Measurements from ENCODE around the gene DCDC2B. TPM values are rescaled to one million over a fixed set of nuclear protein-coding genes. Genes with fewer than 3 reads are reported as not detected.

DCDC2B gene
- total RNA-seq, 4 donors from 2014 or later: not detected

DNA sequence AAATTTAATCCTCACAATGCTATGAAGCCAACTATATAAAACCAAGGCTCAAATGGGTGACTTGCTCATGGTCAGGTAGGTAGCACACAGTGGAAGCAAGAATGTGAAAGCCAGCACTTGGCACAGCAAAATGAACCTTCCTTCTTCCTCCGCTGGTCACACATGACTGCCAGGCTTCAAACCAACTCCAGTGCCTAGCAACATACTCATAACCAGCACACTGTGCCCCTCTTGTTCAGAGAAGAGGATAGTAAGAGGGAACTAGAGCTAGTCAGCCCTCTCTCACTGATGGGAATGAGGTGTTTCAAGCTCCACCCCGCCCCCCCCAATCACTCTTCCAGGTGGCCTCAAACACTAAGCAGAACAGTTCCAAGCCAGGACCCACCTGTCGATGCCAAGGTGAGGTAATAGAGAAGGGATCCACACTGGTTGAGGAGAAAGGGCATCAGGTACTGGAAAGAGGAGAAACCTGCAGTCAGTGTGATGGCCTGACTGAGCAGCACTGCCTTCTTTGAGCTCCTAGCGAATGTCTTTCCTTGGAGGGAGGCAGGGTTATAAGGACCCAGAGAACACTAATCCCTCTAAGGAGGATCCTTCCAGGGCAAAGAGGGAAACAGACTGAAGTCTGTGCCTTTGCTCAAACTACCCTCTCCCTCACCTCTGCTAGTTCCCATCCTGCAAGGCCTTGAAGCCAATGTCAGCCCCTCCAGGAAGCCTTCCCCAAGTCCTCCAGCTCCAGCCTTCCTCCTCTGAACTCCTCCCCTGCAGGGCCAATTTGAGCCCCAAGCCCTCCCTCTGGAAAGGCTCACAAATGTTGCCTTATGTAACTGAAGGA, 12.1 kb downstream of the DCDC2B start:
- TF ChIP-seq, protein P1, sequence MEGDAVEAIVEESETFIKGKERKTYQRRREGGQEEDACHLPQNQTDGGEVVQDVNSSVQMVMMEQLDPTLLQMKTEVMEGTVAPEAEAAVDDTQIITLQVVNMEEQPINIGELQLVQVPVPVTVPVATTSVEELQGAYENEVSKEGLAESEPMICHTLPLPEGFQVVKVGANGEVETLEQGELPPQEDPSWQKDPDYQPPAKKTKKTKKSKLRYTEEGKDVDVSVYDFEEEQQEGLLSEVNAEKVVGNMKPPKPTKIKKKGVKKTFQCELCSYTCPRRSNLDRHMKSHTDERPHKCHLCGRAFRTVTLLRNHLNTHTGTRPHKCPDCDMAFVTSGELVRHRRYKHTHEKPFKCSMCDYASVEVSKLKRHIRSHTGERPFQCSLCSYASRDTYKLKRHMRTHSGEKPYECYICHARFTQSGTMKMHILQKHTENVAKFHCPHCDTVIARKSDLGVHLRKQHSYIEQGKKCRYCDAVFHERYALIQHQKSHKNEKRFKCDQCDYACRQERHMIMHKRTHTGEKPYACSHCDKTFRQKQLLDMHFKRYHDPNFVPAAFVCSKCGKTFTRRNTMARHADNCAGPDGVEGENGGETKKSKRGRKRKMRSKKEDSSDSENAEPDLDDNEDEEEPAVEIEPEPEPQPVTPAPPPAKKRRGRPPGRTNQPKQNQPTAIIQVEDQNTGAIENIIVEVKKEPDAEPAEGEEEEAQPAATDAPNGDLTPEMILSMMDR (IDR thresholded peaks at IDR 0.05; ENCODE audit: low read depth): no peak

DNA sequence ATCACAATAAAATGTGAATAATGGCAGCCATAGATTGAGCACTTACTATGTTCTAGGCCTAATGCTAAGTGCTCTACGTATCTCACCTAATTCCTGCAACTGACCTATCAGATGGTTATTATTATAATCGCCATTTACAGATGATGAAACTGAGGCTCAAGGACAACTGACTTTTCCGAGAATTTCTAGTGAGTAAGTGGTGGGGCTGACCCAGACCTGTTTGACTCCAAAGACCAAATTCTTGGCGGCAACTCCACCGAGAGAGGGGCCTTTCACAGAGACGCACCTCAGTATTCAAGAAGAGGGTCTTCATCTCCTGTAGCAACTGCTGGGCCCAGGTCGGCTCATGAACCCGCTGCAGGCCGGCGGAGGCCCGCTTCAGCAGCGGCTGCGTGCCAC, 12.7 kb downstream of the DCDC2B start:
- TF ChIP-seq, protein P1 (IDR thresholded peaks at IDR 0.05; ENCODE audit: low read depth): no peak

DNA sequence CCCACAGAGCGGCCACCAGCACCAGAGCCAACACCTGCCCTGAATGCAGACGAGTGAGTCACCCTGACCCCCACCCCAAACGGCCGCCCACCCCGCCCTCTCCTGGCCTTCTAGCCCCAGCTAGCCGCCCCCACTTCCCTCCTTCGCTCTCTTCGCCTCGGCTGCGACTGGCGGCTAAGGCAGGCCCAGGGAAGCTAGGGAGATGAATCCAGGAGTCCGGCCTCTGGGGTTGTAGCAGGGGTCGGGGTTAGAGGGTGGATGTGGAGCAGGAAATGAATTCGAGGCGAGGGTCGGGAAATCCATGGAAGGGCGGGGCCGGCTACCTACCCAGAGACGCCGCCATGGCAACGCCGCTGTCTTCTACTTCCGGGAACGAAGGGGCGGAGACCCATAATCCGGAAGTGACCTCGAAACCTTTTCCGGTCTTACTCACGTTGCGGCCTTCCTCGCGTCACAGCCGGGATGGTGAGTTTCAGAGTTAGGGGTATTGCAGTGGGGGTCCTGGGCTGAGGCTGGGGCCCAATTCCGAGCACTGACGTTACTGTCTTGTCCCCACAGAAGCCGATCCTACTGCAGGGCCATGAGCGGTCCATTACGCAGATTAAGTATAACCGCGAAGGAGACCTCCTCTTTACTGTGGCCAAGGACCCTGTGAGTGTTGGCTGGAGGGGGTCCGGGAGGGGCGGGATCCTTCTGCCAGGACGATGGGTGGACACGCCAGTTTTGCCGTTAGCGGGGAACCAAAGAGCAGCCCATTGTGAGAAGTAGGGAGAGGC, 13.3 kb downstream of the DCDC2B start, which contains the start of the genes EIF3I and TMEM234:
TSS of gene EIF3I (plus strand) at position 428 of the 776 bp plus-strand sequence. CDS start at position 463, 35 bp downstream.
TSS of gene TMEM234 (minus strand) at position 374 of the 776 bp plus-strand sequence. CDS start at position 343, 31 bp downstream.
- TF ChIP-seq, protein P1 (IDR thresholded peaks at IDR 0.05; ENCODE audit: low read depth): no peak

- TF ChIP-seq, protein P1 (IDR thresholded peaks at IDR 0.05; ENCODE audit: low read depth): no peak
Observed at GRCh38 chr1:32223683-32224082, 14.8 kb downstream of the DCDC2B start.

DNA sequence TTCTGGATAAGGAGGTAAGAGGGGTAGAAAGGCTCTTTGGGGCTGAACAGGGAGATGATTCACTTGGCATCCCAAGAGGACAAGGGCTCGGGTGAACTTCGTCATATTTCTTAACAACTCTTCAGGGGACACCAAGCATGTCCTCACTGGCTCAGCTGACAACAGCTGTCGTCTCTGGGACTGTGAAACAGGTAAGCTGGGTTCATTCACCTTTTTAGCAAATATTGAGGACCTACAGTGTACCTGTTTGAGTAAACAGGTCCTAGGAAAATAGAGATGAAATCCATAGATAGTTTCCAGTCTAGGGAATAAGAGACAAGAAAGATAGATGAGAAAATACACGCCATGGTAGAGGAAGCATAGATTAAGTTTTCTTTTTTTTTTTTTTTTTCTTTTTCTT, 15.4 kb downstream of the DCDC2B start:
- TF ChIP-seq, protein P1 (IDR thresholded peaks at IDR 0.05; ENCODE audit: low read depth): no peak

DNA sequence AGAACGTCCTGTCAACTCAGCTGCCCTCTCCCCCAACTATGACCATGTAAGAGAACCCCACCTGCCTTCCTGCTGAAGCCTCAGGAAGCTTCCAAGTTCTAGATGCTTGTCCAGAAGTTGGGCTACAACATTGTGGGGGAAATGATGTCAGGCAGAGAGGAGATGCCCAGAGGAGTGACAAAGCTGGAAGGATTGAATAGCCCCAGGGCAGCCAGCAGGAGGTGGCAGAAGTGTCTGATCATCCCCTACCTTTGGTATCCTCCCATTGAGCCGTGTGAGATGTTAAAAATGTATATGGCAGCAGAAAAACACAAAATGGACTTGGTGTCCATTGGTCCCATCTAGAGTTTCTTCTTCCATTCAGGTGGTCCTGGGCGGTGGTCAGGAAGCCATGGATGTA, 19.9 kb downstream of the DCDC2B start:
- TF ChIP-seq, protein P1 (IDR thresholded peaks at IDR 0.05; ENCODE audit: low read depth): no peak
